HFFc6 (cell line): ENCODE results near the gene RAB44. TPM values are rescaled to one million over a fixed set of nuclear protein-coding genes. Genes with fewer than 3 reads are reported as not detected.

ENCODE experiments used
- DNase-seq: peaks from one replicate; pipeline ENCODE4 v3.0.0-alpha.2; 2018
- H3K27ac Mint-ChIP-seq: 2 replicates; pipeline ENCODE4 v1.8.0; 2020; ENCODE audit warnings: mild to moderate bottlenecking, mixed read lengths
- H3K27me3 Mint-ChIP-seq: 2 replicates; pipeline ENCODE4 v1.8.0; 2021; ENCODE audit warnings: mild to moderate bottlenecking, moderate library complexity, mixed read lengths; ENCODE audit not compliant: insufficient read depth
- H3K36me3 Mint-ChIP-seq: 2 replicates; pipeline ENCODE4 v1.8.0; 2021; ENCODE audit warnings: low read depth, mixed read lengths
- H3K4me1 Mint-ChIP-seq: 2 replicates; pipeline ENCODE4 v1.8.0; 2020; ENCODE audit warnings: low read depth, mixed read lengths
- H3K4me3 Mint-ChIP-seq: 2 replicates; pipeline ENCODE4 v1.8.0; 2020; ENCODE audit warnings: mild to moderate bottlenecking, moderate library complexity, mixed read lengths
- H3K9me3 Mint-ChIP-seq: 2 replicates; pipeline ENCODE4 v1.8.0; 2020; ENCODE audit warnings: mild to moderate bottlenecking, mixed read lengths
- total RNA-seq, 6 experiments: library from RNA; stranded (reverse); fragmentation: NEBNext Ultra II Directional; extraction: Animal tissue kit (Norgen Biotek cat#: 25700); gene quantifications; 2 replicates in 1 of 6; 3 replicates in 5 of 6; pipeline ENCODE4 v1.2.3, GENCODE V29; 2021
- TF ChIP-seq, protein P1 (sequence below): fragments of 200-600 bp; sonication (generic); IDR thresholded peaks from 2 replicates; pipeline ENCODE4 v1.5.0; 2021; ENCODE audit warnings: antibody characterized with exemption, mild to moderate bottlenecking

The RAB44 gene
- total RNA-seq, 6 experiments from 2014 or later: 0.26 to 0.45 TPM; not detected in 4

DNA sequence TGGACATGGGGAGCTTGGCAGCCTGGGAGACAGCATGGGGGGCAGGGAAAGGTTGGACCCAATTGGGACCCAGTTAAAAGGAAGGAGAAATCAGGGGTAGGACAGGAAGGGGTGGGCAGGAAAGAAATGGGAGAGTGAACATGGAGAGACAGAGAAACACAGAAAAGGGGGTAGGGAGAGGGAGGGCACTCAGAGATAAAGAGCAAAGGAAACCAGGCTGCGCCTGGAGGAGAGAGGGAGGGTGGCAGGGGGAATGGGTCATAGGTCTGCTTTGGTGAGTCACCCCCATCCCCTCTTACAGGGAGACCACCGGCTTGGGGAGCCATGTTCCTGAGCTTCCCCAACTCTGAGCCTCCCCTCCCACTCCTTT, 46.7 kb downstream of the RAB44 start:
- Mint-ChIP-seq H3K4me1 (peaks cover 13% of the 10 kb centered on the region), H3K27ac (no peak overlapping the region), H3K36me3 (peaks cover 8% of the 10 kb centered on the region; the same call in 1 of the 2 replicates), H3K27me3 (peaks cover 14% of the 10 kb centered on the region), H3K4me3 (no peak overlapping the region), H3K9me3 (peaks cover 8% of the 10 kb centered on the region)
- TF ChIP-seq, protein P1, sequence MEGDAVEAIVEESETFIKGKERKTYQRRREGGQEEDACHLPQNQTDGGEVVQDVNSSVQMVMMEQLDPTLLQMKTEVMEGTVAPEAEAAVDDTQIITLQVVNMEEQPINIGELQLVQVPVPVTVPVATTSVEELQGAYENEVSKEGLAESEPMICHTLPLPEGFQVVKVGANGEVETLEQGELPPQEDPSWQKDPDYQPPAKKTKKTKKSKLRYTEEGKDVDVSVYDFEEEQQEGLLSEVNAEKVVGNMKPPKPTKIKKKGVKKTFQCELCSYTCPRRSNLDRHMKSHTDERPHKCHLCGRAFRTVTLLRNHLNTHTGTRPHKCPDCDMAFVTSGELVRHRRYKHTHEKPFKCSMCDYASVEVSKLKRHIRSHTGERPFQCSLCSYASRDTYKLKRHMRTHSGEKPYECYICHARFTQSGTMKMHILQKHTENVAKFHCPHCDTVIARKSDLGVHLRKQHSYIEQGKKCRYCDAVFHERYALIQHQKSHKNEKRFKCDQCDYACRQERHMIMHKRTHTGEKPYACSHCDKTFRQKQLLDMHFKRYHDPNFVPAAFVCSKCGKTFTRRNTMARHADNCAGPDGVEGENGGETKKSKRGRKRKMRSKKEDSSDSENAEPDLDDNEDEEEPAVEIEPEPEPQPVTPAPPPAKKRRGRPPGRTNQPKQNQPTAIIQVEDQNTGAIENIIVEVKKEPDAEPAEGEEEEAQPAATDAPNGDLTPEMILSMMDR: no peak
- DNase-seq: no peak

DNA sequence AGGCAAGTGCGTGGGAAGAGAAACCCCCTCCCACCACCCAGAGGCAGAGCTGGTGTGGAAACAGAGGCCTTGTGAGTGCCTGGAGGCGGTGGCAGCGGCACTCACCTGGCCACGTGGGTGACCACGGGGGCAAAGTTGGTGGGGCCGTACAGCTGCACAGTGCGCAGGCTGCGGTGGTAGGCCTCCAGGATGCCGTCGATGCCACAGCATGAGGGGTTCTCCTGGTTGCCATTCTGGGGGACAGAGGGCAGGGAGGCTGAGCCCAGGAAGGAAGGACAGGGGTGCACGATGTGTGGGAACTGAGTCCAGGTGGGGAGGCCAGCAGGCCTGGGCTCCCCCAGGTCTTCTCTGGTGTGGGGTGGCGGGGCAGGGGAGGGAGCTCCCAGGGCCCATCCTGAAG, 47.7 kb downstream of the RAB44 start:
- H3K9me3 Mint-ChIP-seq: peaks cover 8% of the 10 kb centered on the region
- TF ChIP-seq, protein P1: no peak
- no peak for DNase-seq
- peaks cover 11% of the 10 kb centered on the region; the same call in 1 of the 2 replicates for H3K36me3 Mint-ChIP-seq
- no peak overlapping the region for H3K27ac Mint-ChIP-seq
- peaks cover 9% of the 10 kb centered on the region for H3K4me1 Mint-ChIP-seq
- H3K4me3 Mint-ChIP-seq: no peak overlapping the region
- peaks cover 14% of the 10 kb centered on the region for H3K27me3 Mint-ChIP-seq

DNA sequence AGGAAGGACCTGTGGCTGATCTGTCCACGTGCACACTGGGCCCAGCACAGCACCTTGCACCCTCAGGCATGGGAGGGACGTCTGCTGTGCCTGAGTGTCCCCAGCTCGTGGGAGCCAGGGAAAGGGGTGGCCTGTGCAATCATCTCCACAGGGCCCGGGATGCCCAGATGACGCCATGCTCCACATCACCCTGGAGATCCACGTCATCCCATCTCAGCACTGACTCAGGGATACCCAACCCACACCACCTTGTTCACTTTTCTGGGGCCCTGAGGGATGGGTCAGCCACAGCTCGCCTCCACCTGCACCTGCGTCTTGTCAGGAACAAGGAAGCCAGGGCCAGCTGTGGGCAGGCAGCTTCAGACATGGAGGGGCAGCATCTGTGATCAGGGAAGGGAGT, 48.2 kb downstream of the RAB44 start:
- Mint-ChIP-seq H3K36me3 (peaks cover 11% of the 10 kb centered on the region; the same call in 1 of the 2 replicates), H3K27me3 (peaks cover 13% of the 10 kb centered on the region), H3K9me3 (peaks cover 8% of the 10 kb centered on the region), H3K4me3 (no peak overlapping the region), H3K4me1 (peaks cover 9% of the 10 kb centered on the region), H3K27ac (no peak overlapping the region)
- TF ChIP-seq, protein P1: no peak
- no peak for DNase-seq

DNA sequence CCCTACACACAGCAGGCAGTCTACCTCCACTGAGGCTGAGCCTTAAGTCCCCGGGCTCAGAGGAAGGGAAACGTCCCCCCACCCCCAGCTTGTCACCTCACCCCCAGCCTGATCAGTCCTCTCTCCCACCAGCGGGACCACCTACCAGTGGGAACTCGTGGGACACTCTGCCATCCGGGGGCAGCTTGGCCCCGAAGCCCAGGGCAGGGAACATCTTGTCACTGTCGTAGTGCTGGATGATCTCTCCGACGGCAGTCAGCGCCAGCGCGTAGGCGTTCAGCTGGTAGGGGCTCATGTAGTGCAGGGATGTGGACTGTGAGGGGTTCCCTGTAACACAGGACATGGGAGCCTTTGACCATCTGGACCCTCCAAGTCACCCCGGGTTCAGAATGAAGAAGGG, 48.6 kb downstream of the RAB44 start:
- TF ChIP-seq, protein P1: no peak
- peaks cover 11% of the 10 kb centered on the region; the same call in 1 of the 2 replicates for H3K36me3 Mint-ChIP-seq
- H3K9me3 Mint-ChIP-seq: peaks cover 8% of the 10 kb centered on the region
- H3K4me1 Mint-ChIP-seq: peaks cover 13% of the 10 kb centered on the region
- H3K4me3 Mint-ChIP-seq: no peak overlapping the region
- no peak for DNase-seq
- H3K27me3 Mint-ChIP-seq: peaks cover 13% of the 10 kb centered on the region
- H3K27ac Mint-ChIP-seq: no peak overlapping the region

DNA sequence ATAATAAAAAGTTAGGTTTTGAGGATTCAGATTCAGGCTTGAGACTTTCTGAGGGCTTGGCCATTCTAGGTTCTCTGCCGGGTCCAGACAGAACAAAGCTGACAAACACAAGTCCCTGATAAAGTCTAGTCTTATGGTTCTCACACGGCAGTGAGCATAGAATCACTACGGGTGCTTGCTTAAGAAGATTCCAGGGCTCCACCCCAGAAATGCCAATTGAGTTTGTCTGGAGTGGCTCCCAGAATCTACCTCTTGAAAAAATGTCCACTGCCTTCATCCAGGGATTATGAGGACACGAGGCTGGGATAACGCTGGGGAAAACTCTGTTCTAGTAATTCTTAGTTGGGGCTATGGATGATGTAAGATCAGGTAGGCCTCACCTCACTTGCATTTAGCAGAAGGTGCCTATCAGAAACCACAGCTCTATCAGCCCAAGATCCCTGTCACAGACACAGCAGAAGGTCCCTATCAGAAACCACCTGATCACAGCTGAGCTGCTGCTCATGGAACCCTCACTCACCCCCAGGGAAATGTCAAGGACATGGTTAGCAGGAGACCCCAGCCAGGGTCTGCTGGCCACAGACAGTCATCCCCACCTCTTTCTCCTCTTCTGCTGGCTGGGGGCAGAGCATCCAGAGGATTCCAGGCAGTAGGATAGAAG, 52.3 kb downstream of the RAB44 start:
- Mint-ChIP-seq H3K4me1 (peaks cover 43% of the 10 kb centered on the region), H3K27me3 (peaks cover 16% of the 10 kb centered on the region), H3K36me3 (peaks cover 11% of the 10 kb centered on the region; the same call in 1 of the 2 replicates), H3K9me3 (peaks cover 8% of the 10 kb centered on the region), H3K27ac (no peak overlapping the region), H3K4me3 (no peak overlapping the region)
- TF ChIP-seq, protein P1: no peak
- DNase-seq: no peak
